Fibroblast of villous mesenchyme (primary cell): Measurements from ENCODE around the gene SLC16A13. TPM values are rescaled to one million over a fixed set of nuclear protein-coding genes. Genes with fewer than 3 reads are reported as not detected.

Experiments
- DNase-seq: peaks from one replicate; pipeline ENCODE4 v3.0.0-alpha.2; 2010; ENCODE audit warnings: low read depth
- H3K4me3 ChIP-seq: 2 replicates; pipeline ENCODE4 v1.5.1; 2011; ENCODE audit warnings: low read depth, mild to moderate bottlenecking, low read length
- CTCF ChIP-seq: IDR thresholded peaks from 2 replicates; pipeline ENCODE4 v1.5.1; 2012; ENCODE audit warnings: low read depth, mild to moderate bottlenecking, low read length; ENCODE audit not compliant: insufficient read depth
- total RNA-seq: library from RNA; depleted of rRNA; stranded (reverse); fragments of >200 nt; gene quantifications from 2 replicates; pipeline ENCODE4 v1.2.3, GENCODE V29; 2012

The SLC16A13 gene
- total RNA-seq, 1 donor, result 1.3 TPM

DNA sequence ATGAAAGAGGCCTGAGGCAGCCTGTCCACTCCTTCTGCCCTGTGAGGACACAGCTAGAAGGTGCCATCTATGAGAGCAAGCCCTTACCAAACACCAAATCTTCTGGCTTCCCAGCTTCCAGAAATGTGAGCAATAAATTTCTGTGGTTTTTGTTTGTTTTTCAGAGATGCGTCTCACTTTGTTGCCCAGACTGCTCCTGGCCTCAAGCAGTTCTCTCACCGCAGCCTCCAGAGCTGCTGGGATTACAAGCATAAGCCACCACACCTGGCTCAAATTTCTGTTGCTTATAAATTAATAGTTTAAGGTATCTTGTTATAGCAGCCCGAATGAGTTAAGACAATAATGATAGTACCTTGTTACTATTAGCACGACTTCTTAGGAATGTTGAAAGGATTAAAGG is 20.6 kb downstream of the SLC16A13 start:
- DNase-seq, result peak; percentile 52
- H3K4me3 ChIP-seq, result no peak overlapping the region
- no peak for TF ChIP-seq CTCF

- no peak for DNase-seq
- no peak for TF ChIP-seq CTCF
- H3K4me3 ChIP-seq, result no peak overlapping the region
These were observed 23.1 kb downstream of the SLC16A13 start for GRCh38 chr17:7058831-7059447.

- DNase-seq, result peak; percentile 20
- TF ChIP-seq CTCF, result no peak
- H3K4me3 ChIP-seq, result no peak overlapping the region
These were observed 24.5 kb downstream of the SLC16A13 start for GRCh38 chr17:7060165-7060891.

GRCh38 chr17:7063518-7064094 is 27.8 kb downstream of the SLC16A13 start:
- no peak for DNase-seq

DNA sequence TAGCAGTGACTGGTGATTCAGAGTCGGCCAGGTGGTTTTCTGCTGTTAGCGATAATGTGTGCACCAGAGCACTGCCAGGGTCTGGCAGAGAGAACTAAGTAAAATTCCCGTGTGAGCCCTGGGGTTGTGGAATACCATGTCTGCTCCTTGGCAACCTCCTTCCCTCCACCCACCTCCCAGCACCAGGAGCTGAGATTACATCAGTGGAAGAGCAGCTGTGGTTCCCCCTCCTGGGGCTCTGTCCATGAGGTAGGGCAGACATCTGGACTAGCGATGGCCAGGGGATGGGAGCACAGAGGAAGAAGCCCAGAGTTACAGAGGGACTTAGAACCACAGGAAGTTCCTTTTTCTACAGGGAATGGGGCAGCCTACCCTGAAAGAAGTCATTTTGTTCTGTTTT is 28.4 kb downstream of the SLC16A13 start:
- no peak for DNase-seq
- TF ChIP-seq CTCF, result no peak
- no peak overlapping the region for H3K4me3 ChIP-seq

More at GRCh38 chr17:7063518-7064094, 27.8 kb downstream of the SLC16A13 start:
- no peak overlapping the region for H3K4me3 ChIP-seq
- no peak for TF ChIP-seq CTCF

DNA sequence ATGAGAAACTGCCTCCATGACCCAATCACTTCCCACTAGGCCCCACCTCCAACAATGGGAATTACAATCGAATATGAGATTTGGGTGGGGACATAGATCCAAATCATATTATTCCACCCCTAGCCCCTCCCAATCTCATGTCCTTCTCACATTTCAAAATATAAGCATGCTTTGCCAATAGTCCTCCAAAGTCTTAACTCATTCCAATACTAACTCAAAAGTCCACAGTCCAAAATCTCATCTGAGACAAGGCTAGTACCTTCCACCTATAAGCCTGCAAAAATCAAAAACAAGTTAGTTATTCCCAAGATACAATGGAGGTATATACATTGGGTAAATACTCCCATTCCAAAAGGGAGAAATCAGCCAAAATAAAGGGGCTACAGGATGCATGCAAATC is 31.4 kb downstream of the SLC16A13 start:
- TF ChIP-seq CTCF, result no peak
- DNase-seq, result no peak
- no peak overlapping the region for H3K4me3 ChIP-seq

DNA sequence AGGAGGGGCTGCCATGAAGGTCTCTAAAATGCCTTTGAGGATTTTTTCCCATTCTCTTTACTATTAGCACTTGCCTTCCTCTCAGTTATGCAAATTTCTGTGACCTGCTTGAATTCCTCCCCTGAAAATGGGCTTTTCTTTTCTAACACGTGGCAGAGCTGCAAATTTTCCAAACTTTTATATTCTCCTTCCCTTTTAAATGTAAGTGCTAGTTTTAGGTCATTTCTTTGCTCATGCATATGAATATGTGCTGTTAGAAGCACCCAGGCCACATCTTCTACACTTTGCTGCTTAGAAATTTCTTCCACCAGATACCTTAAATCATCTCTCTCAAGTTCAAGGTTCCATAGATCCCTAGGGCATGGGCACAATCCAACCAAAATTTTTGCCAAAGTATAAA is 32.5 kb downstream of the SLC16A13 start:
- no peak overlapping the region for H3K4me3 ChIP-seq
- no peak for DNase-seq
- TF ChIP-seq CTCF, result no peak
